OCI-LY7 (cell line): ENCODE results near the gene NAA30.

Experiments
- CTCF ChIP-seq: fragments of 200-600 bp; sonication (generic); conservative IDR thresholded peaks from 2 replicates; pipeline ENCODE4 v1.5.1; 2014; ENCODE audit warnings: mild to moderate bottlenecking, antibody characterized with exemption, low read length, moderate library complexity, mixed read lengths
- EZH2phosphoT487 ChIP-seq: fragments of 200-600 bp; sonication (generic); IDR thresholded peaks from 2 replicates; pipeline ENCODE4 v1.6.1; 2018; ENCODE audit warnings: low read depth, borderline replicate concordance, mild to moderate bottlenecking, mixed run types, antibody characterized with exemption, low read length, moderate library complexity, mixed read lengths

- TF ChIP-seq CTCF (no peak), EZH2phosphoT487 (no peak)
These were observed 11.9 kb downstream of the NAA30 start for GRCh38 chr14:57402173-57402852.
